ENCODE results near the gene SCG3.
"Not testable (repeated sequence)": the region's sequence is repeated elsewhere in the genome, so short reads cannot be mapped to it uniquely, and the experiment has no call there.

The SCG3 gene

GRCh38 chr15:51681303-51681963, at the start of gene SCG3:
TSS of gene SCG3 (plus strand) at chr15:51681503. CDS start at chr15:51681756, 253 bp downstream.
- no peaks in the 10 kb centered on the region for H3K36me3 Mint-ChIP-seq (ENCODE audit: low read depth)
- no peak within 1 kb of the TSS for H3K27ac Mint-ChIP-seq
- no peaks in the 10 kb centered on the region for H3K9me3 Mint-ChIP-seq
- peaks cover 61% of the 10 kb centered on the region for H3K27me3 Mint-ChIP-seq
- H3K4me3 Mint-ChIP-seq = no peak within 1 kb of the TSS
- peaks cover 4% of the 10 kb centered on the region for H3K4me1 Mint-ChIP-seq (ENCODE audit: low read depth)

DNA sequence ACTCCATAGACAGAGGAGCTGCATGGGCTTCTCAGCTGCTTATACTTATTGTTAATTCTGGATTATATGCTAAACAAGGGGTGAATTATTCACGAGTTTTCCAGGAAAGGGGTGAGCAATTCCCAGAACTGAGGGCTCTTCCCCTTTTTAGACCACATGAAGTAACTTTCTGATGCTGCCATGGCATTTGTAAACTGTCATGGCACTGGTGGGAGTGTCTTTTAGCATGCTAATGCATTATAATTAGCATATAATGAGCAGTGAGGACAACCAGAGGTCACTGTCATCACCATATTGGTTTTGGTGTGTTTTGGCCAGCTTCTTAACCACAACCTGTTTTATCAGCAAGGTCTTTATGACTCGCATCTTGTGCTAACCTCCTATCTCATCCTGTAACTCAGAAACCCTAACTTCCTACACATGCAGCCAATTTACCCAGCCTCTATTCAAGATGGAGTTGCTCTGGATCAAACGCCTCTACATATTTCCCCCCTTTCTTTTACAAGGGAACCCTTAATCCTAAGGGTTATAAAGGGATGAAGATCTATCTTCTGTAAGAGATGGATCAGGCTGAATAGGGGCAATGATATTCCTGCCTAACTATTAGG, 46.6 kb upstream of the SCG3 start:
- Mint-ChIP-seq H3K27ac (no peak overlapping the region), H3K4me3 (no peak overlapping the region), H3K4me1 (ENCODE audit: low read depth) (peaks cover 9% of the 10 kb centered on the region), H3K36me3 (ENCODE audit: low read depth) (no peaks in the 10 kb centered on the region), H3K9me3 (no peaks in the 10 kb centered on the region), H3K27me3 (peaks cover 15% of the 10 kb centered on the region)

DNA sequence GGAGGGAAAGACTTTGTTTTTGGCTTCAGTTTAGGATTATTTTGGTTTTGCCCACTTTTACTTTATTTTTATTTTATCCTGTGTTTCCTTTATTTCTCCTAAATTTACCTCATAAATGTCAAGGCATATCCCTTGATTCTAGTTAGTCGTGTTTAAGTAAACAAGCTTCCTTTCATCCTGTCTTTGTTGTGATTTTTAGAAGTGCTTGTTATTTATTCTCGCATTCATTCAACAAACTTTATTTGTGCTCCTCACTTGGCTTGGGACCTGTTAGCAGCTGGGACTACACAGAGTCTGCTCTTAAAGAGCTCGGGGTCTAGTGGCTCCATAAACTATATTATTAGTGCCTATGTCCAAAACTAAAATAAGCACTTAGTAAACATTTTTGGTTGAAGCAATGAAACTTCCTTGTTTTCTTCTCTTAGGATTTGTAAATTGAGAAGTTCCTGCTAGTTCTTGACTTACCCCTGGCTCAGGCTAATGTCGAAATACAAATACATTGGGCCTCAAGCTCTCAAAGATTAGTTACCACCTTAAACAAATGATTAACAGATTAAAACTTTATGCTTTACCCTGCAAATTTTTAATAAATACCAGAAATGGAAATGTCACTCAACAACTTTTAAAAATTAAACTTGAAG, 39.7 kb upstream of the SCG3 start:
- Mint-ChIP-seq H3K27me3 (peaks cover 4% of the 10 kb centered on the region), H3K9me3 (no peaks in the 10 kb centered on the region), H3K36me3 (ENCODE audit: low read depth) (no peaks in the 10 kb centered on the region), H3K27ac (no peak overlapping the region), H3K4me3 (no peak overlapping the region), H3K4me1 (ENCODE audit: low read depth) (no peaks in the 10 kb centered on the region)

DNA sequence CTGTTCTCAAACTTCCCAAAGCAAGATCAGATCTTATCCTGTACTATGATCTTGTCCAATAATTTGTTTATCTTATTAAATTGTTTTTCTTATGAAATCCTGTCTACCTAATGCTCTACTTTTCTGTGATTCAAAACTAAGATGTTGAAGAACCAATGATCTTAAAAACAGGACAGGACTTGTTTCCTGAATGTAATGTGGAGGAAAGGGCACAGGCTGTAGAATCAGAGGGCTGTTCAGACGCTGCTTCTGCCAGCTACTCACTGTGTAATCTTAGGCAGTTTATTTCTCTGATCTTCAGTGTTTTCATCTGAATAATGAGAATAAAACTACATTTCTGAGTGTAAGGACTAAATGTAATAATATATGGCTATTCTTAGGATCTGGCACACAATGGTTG, 38.6 kb upstream of the SCG3 start:
- Mint-ChIP-seq H3K27me3 (peaks cover 4% of the 10 kb centered on the region), H3K36me3 (ENCODE audit: low read depth) (no peaks in the 10 kb centered on the region), H3K27ac (no peak overlapping the region), H3K4me1 (ENCODE audit: low read depth) (no peaks in the 10 kb centered on the region), H3K4me3 (no peak overlapping the region), H3K9me3 (no peaks in the 10 kb centered on the region)

DNA sequence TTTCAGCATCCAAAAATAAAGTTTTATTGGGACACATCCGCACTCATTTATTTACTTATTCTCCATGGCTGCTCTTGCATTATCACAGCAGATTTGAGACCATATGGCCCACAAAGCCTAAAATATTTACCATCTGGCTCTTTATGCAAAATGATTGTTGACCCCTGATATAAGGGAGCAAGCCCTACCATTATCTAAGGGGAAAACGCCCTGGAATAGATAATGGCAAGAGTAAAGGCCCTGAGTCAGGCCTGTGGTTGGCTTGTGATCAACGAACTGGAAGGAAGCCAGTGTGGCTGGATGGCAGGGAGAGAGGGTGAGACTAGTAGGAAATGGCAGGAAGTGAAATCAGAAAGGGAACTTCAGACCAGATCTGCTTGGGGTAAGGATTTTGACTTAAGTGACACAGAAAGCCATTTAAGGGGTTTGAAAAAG, 34.2 kb upstream of the SCG3 start:
- no peak overlapping the region for H3K27ac Mint-ChIP-seq
- H3K36me3 Mint-ChIP-seq (ENCODE audit: low read depth) = no peaks in the 10 kb centered on the region

GRCh38 chr15:51648101-51648500, 33.2 kb upstream of the SCG3 start:
- not testable (repeated sequence) for H3K27me3 Mint-ChIP-seq; H3K36me3 Mint-ChIP-seq (ENCODE audit: low read depth); H3K4me3 Mint-ChIP-seq; H3K9me3 Mint-ChIP-seq; H3K27ac Mint-ChIP-seq; H3K4me1 Mint-ChIP-seq (ENCODE audit: low read depth)

More for the DNA sequence above, 34.2 kb upstream of the SCG3 start:
- Mint-ChIP-seq H3K9me3 (no peaks in the 10 kb centered on the region), H3K27me3 (no peaks in the 10 kb centered on the region), H3K4me3 (no peak overlapping the region), H3K4me1 (ENCODE audit: low read depth) (no peaks in the 10 kb centered on the region)

DNA sequence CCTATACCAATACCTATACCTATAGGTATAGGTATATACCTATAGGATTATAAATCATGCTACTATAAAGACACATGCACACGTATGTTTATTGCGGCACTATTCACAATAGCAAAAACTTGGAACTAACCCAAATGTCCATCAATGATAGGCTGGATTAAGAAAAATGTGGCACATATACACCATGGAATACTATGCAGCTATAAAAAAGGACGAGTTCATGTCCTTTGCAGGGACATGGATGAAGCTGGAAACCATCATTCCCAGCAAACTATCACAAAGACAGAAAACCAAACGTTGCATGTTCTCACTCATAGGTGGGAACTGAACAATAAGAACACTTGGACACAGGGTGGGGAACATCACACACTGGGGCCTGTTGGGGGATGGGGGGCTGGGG, 32.7 kb upstream of the SCG3 start:
- not testable (repeated sequence) for H3K4me1 Mint-ChIP-seq (ENCODE audit: low read depth); H3K4me3 Mint-ChIP-seq; H3K36me3 Mint-ChIP-seq (ENCODE audit: low read depth); H3K9me3 Mint-ChIP-seq; H3K27me3 Mint-ChIP-seq; H3K27ac Mint-ChIP-seq

DNA sequence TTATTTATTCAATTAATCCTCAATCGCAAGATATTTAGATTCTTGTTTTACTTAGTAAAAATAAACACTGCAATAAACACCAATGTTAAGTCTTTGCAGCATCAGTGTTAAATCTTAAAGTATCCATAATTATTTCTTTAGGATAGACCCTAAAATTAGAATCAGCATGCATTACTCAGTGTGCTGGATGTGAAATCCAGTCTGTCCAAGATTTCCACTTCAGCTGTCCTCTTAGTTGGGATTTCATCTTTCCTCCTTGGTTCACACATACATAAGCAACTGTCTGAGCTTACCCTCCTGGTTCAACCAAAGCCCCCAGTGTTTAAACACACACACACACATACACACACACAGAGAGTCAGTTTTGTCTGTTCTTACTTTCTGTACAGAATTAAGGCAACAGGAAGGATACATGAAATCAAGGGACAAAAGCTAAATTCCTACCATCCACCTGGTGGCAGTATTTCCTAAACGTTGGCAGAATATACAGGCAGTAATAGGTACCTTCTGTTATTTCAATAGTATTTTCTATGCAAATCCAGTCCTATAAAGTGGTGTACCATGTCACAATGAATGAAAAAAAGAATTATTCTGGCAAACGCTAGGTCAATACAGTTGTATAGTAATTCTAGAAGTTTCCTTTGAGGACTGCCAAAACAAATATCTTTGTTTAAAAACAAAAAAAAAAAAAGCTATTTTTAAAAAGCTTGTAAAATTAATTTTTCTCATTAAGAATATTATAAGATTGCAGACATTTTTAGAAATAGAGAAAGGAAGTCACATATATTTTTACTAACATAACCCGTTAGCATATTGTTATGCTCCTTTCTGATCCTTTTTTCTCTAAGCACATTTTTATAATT, 31.4 kb upstream of the SCG3 start:
- Mint-ChIP-seq H3K27me3 (no peaks in the 10 kb centered on the region), H3K4me1 (ENCODE audit: low read depth) (no peaks in the 10 kb centered on the region), H3K36me3 (ENCODE audit: low read depth) (no peaks in the 10 kb centered on the region), H3K4me3 (no peak overlapping the region), H3K9me3 (no peaks in the 10 kb centered on the region), H3K27ac (no peak overlapping the region)

DNA sequence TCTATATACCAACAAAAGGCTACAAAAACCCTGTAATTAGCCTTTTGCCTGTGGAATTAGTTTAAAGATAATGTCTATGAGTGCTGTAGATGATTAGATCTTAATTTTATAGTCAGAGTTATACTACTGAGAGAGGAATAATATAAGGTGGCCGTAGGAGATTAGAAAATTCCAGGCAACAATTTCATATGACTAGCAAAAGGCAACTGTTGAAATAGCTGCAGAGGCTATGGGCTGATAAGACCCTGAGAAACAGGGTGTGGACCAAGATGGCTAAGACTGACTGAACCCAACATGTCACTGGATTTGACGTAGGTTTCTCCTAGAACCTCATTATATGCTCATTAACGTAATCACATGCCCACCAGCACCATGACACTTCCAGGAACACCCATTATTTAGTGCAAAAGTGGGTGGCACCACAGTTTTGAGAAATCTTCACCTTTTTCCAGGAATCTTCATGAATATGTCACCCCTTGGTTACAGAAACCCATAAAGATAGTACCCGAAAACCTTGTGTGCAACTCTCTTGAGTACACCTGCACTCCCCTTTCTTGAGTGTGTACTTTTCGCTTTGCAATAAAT, 29.1 kb upstream of the SCG3 start:
- no peak overlapping the region for H3K27ac Mint-ChIP-seq
- no peaks in the 10 kb centered on the region for H3K36me3 Mint-ChIP-seq (ENCODE audit: low read depth)
- H3K4me3 Mint-ChIP-seq = no peak overlapping the region
- H3K4me1 Mint-ChIP-seq (ENCODE audit: low read depth) = no peaks in the 10 kb centered on the region
- H3K9me3 Mint-ChIP-seq = no peaks in the 10 kb centered on the region
- H3K27me3 Mint-ChIP-seq = no peaks in the 10 kb centered on the region

GRCh38 chr15:51655401-51656057, 25.8 kb upstream of the SCG3 start:
- H3K4me3 Mint-ChIP-seq; H3K27me3 Mint-ChIP-seq; H3K36me3 Mint-ChIP-seq (ENCODE audit: low read depth); H3K4me1 Mint-ChIP-seq (ENCODE audit: low read depth); H3K27ac Mint-ChIP-seq; H3K9me3 Mint-ChIP-seq: not testable (repeated sequence)

GRCh38 chr15:51658664-51659063, 22.6 kb upstream of the SCG3 start:
- Mint-ChIP-seq H3K27me3 (no peaks in the 10 kb centered on the region), H3K27ac (no peak overlapping the region), H3K4me3 (no peak overlapping the region), H3K36me3 (ENCODE audit: low read depth) (no peaks in the 10 kb centered on the region), H3K4me1 (ENCODE audit: low read depth) (no peaks in the 10 kb centered on the region), H3K9me3 (no peaks in the 10 kb centered on the region)

DNA sequence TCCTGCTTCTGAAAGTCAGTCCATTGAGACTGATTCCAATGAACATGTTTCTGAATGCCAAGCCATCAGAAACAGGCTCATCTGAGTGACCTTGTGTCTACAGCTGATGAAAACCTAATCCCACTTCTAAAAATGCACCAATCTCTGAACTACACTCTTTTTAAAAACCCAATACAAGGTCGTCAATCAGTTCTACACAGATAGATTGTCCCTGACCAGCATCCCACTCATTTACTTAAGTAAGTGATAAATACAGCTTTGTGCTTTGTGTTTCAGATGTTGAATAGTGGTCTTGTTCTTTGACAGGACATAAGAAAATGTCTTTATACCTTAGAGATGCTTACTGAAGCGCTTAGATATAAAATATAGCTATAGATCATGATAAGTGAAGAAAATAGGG, 20.2 kb upstream of the SCG3 start:
- no peak overlapping the region for H3K27ac Mint-ChIP-seq
- no peaks in the 10 kb centered on the region for H3K36me3 Mint-ChIP-seq (ENCODE audit: low read depth)
- H3K4me1 Mint-ChIP-seq (ENCODE audit: low read depth) = no peaks in the 10 kb centered on the region
- no peaks in the 10 kb centered on the region for H3K27me3 Mint-ChIP-seq
- no peak overlapping the region for H3K4me3 Mint-ChIP-seq
- H3K9me3 Mint-ChIP-seq = no peaks in the 10 kb centered on the region

DNA sequence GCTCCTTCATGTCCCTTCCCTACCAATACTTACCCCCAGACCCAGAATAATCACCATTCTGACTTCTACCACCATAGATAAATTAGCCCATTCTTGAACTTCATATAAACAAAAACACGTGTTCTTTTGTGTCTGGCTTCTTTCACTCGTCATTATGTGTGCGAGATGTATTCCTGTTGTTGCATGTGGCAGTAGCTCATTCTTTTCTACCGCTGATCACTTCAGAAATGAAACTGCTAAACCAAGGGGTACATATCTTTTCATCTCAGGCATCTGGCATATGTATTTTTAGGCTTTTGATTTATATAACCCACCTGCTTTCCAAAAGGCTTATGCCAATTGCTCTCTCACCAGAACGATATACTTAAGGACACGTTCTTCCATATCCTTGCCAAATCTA, 13.8 kb upstream of the SCG3 start:
- Mint-ChIP-seq H3K36me3 (ENCODE audit: low read depth) (no peaks in the 10 kb centered on the region), H3K27me3 (peaks cover 14% of the 10 kb centered on the region)

GRCh38 chr15:51668446-51668845, 12.9 kb upstream of the SCG3 start:
- no peak overlapping the region for H3K27ac Mint-ChIP-seq
- peaks cover 14% of the 10 kb centered on the region for H3K27me3 Mint-ChIP-seq
- no peaks in the 10 kb centered on the region for H3K9me3 Mint-ChIP-seq
- no peaks in the 10 kb centered on the region for H3K36me3 Mint-ChIP-seq (ENCODE audit: low read depth)
- H3K4me1 Mint-ChIP-seq (ENCODE audit: low read depth) = no peaks in the 10 kb centered on the region
- no peak overlapping the region for H3K4me3 Mint-ChIP-seq

More for the DNA sequence above, 13.8 kb upstream of the SCG3 start:
- no peaks in the 10 kb centered on the region for H3K4me1 Mint-ChIP-seq (ENCODE audit: low read depth)
- H3K4me3 Mint-ChIP-seq = no peak overlapping the region
- H3K27ac Mint-ChIP-seq = no peak overlapping the region
- H3K9me3 Mint-ChIP-seq = no peaks in the 10 kb centered on the region
